Non-pigmented ciliary epithelial cell (primary cell): ENCODE data around the gene RNASE9.
"Not testable (repeated sequence)": the region's sequence is repeated elsewhere in the genome, so short reads cannot be mapped to it uniquely, and the experiment has no call there.

ENCODE experiments used
- DNase-seq: peaks from one replicate; pipeline ENCODE4 v3.0.0-alpha.2; 2010; ENCODE audit warnings: low read depth

Gene RNASE9

DNA sequence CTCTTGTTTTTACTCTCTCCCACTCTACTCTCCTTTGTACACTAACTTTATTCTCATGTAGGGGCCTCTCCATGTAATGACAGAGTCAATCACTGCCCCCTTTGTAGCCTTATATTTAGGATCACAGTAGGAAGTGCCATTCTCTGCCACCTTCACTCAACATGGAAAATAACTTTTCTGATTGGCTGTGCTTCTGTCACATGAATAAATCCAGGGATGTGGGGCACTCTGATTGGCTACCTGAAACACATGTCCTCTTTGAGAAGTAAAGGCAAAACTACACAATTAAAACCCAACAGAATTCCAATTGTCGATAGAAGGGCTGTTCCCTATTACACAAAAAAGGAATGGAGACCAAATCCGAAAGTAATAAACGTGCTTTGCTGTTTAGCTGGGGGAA, at the start of gene RNASE9:
TSS of gene RNASE9 (minus strand) at position 87 of the 400 bp plus-strand sequence.
- no peak for DNase-seq

DNA sequence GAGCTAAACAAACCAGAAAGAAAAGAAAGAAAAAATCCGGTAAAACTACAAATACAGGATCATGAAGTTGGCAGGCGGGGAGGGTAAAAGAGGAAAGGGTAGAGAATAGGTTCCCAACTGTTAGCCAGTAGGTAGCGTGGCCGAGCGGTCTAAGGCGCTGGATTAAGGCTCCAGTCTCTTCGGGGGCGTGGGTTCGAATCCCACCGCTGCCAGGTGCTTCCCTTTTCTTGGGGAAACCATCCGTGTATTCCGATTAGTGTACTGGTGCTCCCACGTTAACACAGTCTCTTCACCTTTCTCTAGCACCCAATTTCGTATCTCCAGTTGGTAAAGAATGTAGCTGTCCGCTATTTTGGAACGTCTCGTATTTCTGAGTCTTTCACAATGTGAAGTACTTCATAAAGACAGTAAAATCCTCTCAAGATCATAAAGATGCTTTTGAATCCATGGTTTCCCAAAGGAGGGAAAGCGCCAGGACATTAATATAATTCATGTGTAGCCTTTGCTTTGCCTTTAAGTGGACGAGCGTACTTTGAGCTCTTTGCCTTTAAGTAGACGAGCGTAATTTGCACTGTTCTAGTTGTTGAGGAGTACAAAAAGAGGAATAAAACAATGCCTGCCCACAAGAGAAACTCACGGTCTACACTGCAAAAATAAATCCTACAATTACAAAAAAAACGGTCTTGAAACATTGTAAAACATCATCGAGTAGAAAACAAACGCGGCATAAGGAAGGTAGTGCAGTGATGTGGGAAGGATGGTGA, 49.3 kb upstream of the RNASE9 start:
- DNase-seq, result peak; percentile 53

DNA sequence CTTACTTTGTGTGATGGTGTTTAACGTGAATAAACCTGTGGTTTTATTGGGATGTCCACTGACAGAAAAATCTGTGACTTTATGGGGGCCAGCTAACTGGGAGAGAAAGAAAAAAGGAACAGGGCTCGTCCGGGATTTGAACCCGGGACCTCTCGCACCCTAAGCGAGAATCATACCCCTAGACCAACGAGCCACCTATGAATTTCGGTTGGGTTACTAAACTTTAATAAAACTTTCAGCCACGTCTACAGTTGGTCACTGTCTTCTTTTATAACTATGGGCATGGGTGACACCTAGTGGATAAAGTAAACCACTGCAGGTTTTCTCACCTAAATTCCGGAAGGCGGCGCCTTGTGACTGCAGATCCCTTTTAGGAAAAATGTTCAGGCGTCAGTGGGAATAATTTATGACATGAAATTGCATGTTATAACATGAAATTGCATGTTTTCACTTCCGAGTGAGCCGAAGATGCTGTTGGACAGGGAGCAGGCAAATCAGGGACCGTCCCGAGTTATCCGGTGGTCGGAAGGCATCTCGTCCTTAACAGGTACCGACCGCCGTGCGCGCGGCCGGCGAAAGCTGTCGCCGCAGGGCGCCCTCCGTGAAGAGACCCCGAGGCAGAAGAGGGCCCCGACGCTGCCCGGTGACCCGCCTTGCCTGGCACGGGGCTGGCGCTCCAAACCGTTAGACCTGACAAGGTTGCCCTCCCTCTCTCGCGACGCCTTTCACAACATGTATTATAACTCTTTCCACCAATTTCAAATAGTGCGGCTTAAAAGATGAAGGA, 48.6 kb upstream of the RNASE9 start:
- DNase-seq, result peak; percentile 73

DNA sequence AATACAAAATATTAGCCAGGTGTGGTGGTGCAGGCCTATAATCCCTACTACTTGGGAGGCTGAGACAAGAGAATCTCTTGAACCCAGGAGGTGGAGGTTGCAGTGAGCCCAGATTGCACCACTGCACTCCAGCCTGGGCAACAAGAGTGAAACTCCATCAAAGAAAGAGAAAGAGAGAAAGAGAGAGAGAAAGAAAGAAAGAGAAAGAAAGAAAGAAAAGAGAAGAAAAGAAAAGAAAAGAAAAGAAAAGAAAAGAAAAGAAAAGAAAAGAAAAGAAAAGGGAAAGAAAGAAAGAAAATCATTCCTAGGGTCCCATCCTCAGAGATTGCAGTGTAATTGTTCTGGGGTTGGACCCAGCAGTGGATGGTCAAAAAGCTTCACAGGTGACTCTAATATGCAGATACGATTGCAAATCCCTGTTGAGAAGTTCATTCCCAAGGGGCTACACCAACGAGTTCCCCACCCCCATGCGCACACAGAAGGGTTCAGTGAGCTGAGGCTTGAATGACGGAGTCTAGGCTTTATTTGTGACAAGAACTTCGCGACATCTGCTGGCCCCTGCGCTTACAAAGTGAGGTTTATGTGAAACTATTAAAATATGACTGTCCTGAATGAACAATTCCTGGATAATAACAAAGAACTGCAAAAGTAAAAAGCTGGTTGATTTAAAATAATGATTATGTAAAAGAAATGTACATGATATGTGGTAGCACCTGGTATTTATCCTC, 47.7 kb upstream of the RNASE9 start:
- DNase-seq, result no peak

DNA sequence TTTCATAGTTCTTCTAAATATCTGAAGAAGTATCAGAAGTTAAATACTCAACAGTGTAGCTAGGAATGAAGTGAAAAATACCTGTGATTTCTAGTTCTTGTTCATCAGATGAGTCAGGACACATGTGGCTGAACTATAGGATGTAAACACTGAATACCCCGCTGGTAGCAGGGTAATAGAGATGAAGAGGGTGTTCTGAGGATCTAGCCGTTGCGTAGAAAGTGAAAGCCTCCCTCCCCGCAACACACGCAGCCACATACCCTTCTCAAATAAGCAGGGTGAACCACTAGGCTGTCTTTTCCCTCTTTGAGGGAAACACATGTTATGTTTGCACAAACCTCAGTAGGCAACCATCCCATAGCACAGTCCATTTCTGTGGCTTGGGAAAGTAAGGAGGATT, 46.8 kb upstream of the RNASE9 start:
- no peak for DNase-seq

DNA sequence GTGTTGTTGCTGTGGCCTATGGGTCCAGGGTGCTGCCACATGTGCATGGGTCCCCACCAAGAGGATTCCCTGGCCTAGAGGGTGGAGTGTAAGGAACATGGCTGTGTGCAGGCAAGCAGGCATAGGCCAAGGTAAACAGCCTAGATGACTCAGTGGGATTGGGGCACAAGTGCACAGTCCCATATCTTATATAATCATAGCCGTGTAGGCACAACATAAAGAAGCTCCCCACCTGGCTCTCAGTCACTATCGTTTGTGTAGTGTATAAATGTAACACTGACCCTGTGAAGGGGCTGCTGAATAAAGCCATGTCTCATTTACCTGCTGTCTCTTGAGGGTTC, 46.0 kb upstream of the RNASE9 start:
- DNase-seq, result no peak

DNA sequence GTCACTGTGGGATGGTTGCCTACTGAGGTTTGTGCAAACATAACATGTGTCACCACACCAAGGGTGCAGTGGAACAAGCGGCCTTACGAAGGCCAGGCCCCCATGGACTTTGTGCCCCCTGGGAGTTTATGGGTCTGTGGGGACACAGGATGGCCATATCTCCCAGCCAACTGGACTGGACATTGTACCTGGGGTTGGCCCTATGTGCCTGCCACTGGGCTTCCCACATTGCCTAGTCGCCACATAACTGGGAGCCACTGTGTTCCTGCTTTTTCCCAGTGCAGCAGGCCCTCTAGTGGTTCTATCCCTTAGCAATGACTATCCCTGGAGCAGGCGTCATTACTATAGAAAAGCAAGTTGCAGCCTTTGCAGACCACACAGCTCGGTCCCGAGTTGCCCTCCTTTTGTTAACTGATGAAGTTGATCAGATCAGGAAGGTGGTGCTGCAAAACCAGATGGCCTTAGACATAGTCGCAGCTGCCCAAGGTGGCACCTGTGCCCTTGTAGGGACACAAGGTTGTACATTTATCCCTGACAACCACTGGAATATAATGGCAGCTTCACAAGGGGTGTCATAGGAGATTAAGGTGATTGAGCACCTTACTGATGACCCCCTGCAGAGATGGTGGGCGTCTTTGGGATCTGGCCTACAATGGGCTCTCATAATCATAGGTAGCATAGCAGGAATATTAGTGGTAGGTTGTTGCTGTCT, 45.5 kb upstream of the RNASE9 start:
- no peak for DNase-seq

DNA sequence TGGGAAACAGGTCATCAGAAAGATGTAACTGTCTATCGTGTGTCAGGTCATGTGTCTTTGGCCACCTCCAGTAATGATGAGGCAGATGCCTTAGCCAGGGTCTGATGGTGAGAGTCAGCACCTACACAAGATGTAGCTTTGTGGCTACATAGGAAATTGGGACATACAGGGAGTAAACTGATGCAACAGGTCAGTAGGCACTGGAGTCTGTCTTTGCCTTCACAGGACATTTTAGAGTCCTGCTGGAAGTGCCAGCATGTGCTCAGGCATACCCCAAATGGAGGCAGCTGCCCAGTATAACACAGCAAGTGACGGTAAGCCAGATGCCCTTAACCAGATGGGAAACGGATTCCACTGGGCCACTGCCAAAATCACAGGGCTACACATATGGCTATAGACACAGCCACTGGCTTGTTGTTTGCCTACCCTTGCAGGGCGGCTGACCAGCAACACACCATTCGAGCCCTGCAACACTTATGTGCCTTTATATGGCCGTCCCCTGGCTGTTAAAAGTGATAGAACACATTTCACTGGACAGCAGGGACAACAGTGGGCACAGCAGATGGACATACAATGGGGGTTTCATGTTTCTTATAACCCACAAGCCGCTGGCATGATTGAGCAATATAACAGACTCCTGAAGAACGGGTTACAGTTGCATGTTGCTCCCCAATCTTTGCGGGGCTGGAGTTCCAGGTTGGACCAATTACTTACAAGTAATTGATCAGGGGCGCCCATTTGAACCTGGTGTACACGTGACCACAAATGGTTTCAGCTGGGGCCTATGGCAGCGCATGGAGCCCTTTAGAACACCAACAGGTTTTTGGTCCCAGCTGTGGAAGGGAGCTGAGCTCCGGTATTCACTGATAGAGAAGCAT, 43.2 kb upstream of the RNASE9 start:
- DNase-seq, result no peak

DNA sequence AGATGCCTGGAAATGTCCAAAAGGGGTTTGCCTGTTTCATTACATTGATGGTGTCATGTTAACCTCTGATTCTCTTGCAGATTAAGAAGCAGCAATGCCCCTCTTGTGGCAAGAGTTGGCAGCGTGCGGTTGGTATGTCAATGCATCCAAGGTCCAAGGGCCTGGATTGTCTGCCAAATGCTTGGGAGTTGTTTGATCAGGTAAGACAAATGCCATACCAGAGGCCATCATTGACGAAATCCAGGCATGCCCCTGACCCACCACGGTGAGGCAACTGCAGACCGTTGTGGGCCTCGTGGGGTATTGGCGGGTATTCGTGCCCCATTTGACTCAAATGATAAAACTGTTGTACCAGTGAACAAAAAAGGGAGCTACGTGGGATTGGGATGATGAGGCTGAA, 41.7 kb upstream of the RNASE9 start:
- no peak for DNase-seq

DNA sequence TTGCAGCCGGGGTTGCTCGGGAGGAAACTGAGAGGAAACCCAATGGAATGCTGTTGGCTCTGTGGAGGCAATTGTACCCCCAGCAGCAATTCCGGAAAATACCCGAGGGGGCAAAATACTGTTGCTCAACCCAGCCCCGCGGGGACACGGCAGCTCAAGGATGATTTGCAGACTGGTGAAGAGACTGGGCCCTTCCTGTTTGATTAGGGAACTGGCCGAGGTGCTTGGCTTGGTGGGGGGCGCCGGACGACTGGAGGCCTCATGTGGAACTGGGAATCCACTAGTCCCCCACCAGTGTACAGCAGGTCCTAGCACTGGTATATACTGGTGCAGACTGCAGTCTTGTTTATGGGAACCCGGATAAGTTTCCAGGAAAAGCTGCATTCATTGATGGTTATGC, 40.7 kb upstream of the RNASE9 start:
- DNase-seq, result no peak

DNA sequence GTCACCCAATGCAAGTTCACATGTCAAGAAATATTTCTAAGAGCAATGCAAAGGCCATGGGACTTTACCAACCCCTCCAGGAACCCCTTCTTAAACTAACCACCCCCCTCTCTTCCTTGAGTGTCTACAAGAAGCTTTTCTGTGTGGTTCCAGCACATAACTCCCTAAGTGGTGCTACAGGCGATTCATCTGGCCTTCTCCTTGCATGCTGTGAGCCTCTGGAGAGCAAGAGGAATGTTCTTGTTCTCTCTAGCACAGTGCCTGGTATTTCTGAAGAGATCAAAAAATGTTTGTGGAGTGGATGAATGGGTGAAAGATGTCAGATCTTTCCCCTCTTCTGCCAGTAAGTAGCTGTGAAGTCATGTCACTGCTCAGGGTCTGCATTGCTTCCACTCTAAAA, 36.3 kb upstream of the RNASE9 start:
- no peak for DNase-seq

DNA sequence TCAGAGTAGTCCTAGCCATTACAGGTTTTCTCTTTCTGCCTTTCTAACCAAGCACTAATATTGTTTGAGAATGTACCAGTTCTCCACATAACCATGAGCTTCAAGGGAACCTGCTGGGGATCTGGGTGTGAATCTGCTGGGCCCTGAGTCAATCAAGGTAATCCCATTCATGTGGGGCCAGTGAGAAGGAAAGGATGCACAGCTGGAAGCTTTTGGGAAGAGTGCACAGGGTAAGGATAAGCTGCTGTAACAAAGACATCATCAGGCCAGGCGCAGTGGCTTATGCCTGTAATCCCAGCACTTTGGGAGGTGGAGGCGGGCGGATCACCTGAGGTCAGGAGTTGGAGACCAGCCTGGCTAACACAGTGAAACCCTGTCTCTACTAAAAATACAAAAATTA, 34.9 kb upstream of the RNASE9 start:
- not testable (repeated sequence) for DNase-seq

DNA sequence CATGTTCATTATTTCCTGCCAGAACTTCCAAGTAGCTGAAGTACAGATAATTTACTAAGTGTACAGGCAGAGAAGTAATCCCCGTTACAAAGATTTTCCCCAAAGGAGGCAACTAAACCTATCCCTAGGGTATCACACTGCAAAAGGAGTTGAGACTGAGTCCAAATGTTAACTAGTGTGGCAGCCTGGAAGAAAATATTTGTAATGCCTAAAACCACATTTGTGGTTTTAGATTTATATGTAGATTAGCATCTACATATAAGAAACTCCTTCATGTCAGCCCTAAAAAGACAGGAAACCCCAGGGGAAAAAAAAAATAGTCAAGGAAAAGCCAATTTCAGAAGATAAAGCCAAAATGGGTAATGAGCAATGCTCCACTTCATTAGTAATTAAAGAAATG, 31.7 kb upstream of the RNASE9 start:
- DNase-seq, result no peak

DNA sequence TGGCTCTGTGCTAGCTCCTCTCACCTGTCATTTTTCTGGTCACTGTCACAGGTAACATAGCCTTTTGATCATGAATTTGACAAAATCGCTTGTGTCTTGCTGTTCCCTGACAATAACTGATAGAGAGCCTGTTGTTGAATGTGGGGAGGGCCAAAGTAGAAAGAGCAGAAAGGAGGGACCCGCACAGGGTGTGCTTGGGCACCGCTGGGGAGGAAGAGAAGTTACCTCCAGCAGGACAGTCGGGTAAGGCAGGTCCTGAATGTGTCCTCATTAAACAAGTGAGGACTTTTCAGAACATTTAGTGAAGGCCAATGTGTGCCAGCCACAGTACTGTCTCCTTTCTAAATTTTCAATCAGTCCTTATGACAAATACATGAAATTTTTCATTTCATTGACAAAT, 30.4 kb upstream of the RNASE9 start, which contains the start of gene RNASE12:
TSS of gene RNASE12 (minus strand) at position 142 of the 400 bp plus-strand sequence. CDS start 653 bp downstream, outside the sequence.
- DNase-seq, result no peak

DNA sequence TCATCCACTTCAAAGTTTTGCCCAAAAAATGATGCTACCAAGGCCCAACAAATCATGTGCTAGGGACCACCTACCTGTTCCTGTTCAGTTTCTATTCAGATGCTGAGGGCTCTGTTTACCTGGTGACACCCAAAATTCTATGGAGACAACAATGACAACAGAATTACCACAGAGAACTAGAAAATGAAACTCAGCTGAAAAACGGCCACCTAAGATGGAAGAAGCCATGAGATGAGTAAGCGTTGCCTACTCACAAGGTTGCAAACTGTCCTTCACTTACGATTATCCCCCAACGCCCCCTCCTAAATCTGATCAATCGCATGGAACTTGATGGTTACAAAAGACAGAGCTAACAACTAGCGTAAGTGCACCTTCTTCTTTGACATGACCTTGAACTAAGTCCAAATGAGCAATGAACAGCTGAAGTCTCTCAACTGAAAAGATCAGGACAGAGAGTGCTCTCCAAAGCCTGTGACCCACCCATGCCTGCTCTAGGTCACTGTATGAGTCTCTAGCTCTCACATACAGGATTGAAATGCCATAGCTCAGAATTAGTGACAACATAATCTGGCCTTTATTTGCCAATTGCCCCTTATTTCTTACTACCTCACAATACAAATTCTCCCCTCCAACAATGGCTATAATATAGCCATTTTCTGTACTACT, 26.8 kb upstream of the RNASE9 start, which contains the start of gene RNASE11:
TSS of gene RNASE11 (minus strand) at position 513 of the 666 bp plus-strand sequence.
- DNase-seq, result no peak

DNA sequence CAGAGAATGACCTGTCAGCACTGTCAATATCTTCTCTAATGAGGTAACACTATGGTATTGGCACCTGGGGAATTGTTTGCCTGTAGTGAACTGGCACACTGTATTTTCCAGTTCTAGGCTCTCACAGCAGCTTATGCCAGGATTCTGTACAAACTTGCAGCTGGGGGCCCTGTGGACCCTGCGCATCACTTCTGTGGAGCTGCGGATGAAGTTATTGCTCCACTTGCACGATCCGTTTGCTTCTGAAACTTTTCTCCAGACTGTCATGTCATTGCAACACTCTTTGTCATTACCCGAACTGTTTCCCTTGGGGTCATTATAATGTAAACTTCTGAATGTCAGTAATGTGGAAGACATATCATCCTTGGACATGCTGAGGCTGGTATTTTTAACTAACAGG, 23.1 kb upstream of the RNASE9 start:
- DNase-seq, result no peak

DNA sequence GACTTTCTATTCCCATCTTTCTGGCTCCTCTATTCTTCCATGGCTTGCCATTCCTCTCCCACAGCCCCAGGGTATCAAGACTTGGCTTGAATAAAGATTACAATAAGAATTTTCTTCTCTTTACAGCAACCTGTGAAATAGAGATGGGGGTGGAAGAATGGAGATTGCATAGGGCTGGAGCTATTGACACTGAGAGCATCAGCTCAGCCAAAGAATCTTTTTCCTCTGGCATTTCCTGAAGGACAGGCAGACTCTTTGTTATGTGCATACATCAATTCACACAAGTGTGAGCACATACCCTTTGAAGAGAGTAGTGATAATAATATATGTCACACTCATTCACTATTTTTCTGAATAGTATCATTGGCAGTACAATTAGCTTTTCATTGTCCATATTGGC, 22.3 kb upstream of the RNASE9 start:
- no peak for DNase-seq

DNA sequence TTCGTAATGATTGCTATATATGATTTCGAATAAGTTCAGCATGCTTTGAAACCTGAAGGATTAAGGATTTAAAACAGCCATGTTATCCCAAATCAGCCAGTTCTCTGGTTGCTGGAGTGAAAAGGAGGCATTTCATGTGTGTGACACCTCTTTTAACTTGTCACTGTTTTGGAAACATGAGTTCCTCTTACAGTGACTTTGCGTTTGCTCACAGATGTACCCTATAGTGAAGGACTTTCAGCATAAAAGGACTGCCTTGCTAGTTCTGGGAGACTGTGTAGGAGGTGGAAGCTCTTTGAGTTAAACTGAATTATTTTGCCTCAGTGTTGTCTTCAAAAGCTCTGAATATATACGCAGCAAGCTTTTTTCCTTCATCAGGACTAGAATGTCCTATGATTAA, 19.4 kb upstream of the RNASE9 start:
- DNase-seq, result no peak

DNA sequence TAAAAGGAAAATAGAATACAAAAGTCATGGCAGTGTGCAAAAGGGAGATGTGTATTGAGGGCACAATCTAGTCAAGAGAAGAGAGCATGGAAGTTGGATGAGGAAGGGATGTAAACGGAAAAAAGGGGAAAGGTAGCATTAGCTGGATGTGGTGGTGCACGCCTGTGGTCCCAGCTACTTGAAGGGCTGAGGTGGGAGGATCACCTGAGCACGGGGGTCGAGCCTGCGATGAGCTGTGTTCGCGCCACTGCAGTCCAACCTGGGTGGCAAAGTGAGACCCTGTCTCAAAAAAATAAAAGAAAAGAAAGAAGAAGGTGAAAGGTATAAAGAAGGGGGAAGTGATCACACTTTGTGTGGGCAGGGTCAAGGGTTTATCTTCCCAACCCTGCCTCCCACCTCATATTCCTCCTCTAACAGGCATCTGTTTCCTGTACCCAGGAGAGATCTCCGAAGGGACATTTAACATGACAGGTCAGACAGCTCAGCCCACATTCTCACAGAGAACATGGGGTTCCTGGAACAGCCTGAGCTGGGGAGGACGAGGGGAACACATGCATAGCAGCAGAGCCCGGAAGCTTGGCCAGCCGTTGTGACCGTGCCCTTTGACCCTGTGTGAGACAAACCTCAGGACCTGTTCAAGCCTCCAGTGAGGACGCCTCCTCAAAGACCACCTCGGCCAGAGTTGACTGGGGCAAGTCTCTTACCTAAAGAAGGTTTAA, 18.1 kb upstream of the RNASE9 start:
- no peak for DNase-seq

DNA sequence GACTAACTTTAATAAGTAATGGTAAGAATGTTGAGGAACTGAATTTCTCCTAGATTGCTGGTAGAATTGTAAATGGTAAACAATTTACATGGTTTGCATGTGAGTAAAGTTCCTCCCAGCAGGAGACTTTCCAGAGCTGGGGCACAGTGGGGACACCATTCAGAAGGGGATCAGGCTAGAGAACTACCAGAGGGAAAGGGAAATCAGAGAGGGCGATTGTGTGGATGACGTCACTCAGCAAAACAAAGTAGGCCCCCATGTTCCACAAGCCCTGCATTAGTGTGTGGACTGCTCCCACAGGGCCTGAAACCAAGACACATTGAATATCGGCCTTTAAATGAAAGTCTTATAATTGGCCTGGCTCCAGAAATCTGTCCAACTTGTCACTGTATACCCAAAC, 17.5 kb upstream of the RNASE9 start:
- DNase-seq, result no peak
